ENCODE measurements around the gene CAMKV. TPM values are rescaled to one million over a fixed set of nuclear protein-coding genes. Genes with fewer than 3 reads are reported as not detected.

The CAMKV gene
- total and polyA plus RNA-seq, 2 of the 4 experiments (the other 2 are of a cell fraction): not detected

GRCh38 chr3:49912881-49913281, 43.2 kb upstream of the CAMKV start:
- H2AFZ ChIP-seq (replicated peaks; ENCODE audit: low read length, poor library complexity): no peak overlapping the region
- H3K27ac ChIP-seq (ENCODE audit: insufficient read depth, low read length): no peak overlapping the region
- peaks cover 21% of the 10 kb centered on the region for H3K36me3 ChIP-seq (ENCODE audit: control insufficient read depth, insufficient read depth, low read length)
- H3K9ac ChIP-seq (ENCODE audit: low read depth, low read length): no peak overlapping the region
- dilution Hi-C loops (cut with HindIII; ENCODE audit: low sequenced_read_pairs, unreplicated experiment) (no loop called here), intact Hi-C loops (cut with micrococcal nuclease) (no loop called here), in situ Hi-C loops (cut with MboI; ENCODE audit: low sequenced_read_pairs) (no loop called here)
- no peak overlapping the region for H4K5ac ChIP-seq (ENCODE audit: low read depth, low read length)
- H2AK9ac ChIP-seq (replicated peaks; ENCODE audit: low read depth, low read length, poor library complexity): no peak overlapping the region
- H4K91ac ChIP-seq (ENCODE audit: insufficient read depth, low read depth, low read length): no peak overlapping the region
- no peak overlapping the region for H2BK20ac ChIP-seq (ENCODE audit: low read depth, low read length)
- ATAC-seq (ENCODE audit: low read depth) (no peak), DNase-seq (no peak)
- H2BK15ac ChIP-seq (ENCODE audit: low read depth, low read length): no peak overlapping the region
- no peak overlapping the region for H3K23ac ChIP-seq (ENCODE audit: low read depth, low read length)
- H3K4me1 ChIP-seq (ENCODE audit: control insufficient read depth, insufficient read depth, low read length): no peaks in the 10 kb centered on the region
- ChIA-PET POLR2A (ENCODE audit: unreplicated experiment) (no interaction called here), CTCF (no interaction called here)
- H4K20me1 ChIP-seq (ENCODE audit: insufficient read depth, low read length): peaks cover 4% of the 10 kb centered on the region; the same call in 1 of the 2 replicates
- H3K18ac ChIP-seq (ENCODE audit: low read depth, low read length): no peak overlapping the region
- H3K14ac ChIP-seq (replicated peaks; ENCODE audit: low read depth, low read length): no peak overlapping the region
- no TSS peak for BruUV-seq (replicated peaks)
- H3K9me1 ChIP-seq (ENCODE audit: insufficient read depth, low read length): peaks cover 4% of the 10 kb centered on the region; the same call in 1 of the 2 replicates
- no peak overlapping the region for H3K4me2 ChIP-seq (ENCODE audit: low read depth, low read length)
- H3K4me3 ChIP-seq (ENCODE audit: insufficient read depth, low read depth, low read length): no peak overlapping the region
- H2BK120ac ChIP-seq (ENCODE audit: low read depth, low read length): no peak overlapping the region
- 91% methylated on average over 4 of the region's 4 CpGs; no CpG with 5 or more reads in 1 of the 2 experiments for WGBS, 2 experiments (ENCODE audit: extremely low coverage in 2 of 2, insufficient read length in 1 of 2)
- H4K8ac ChIP-seq (ENCODE audit: low read depth in 2 of 2, low read length in 2 of 2): no peak overlapping the region
- no peak overlapping the region for H2BK5ac ChIP-seq (ENCODE audit: low read depth, low read length, poor library complexity, severe bottlenecking)
- TF ChIP-seq POLR2A (IDR thresholded peaks at IDR 0.05; ENCODE audit: low read depth, low read length): no peak
- TF ChIP-seq, protein P1, sequence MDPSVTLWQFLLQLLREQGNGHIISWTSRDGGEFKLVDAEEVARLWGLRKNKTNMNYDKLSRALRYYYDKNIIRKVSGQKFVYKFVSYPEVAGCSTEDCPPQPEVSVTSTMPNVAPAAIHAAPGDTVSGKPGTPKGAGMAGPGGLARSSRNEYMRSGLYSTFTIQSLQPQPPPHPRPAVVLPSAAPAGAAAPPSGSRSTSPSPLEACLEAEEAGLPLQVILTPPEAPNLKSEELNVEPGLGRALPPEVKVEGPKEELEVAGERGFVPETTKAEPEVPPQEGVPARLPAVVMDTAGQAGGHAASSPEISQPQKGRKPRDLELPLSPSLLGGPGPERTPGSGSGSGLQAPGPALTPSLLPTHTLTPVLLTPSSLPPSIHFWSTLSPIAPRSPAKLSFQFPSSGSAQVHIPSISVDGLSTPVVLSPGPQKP (IDR thresholded peaks at IDR 0.05; ENCODE audit: borderline replicate concordance, low read depth, low read length): no peak
- TF ChIP-seq MXI1 (IDR thresholded peaks at IDR 0.05; ENCODE audit: borderline replicate concordance, low read depth, low read length): no peak
- TF ChIP-seq FOS (IDR thresholded peaks at IDR 0.05; ENCODE audit: low read depth, low read length): no peak
- TF ChIP-seq CTCF (conservative IDR thresholded peaks at IDR 0.05; ENCODE audit: low read depth, low read length): no peak
- no peaks in the 10 kb centered on the region for H3K27me3 ChIP-seq (ENCODE audit: control insufficient read depth, insufficient read depth, low read length)
- no peak overlapping the region for H2AK5ac ChIP-seq (ENCODE audit: low read depth, low read length)
- no peaks in the 10 kb centered on the region for H3K9me3 ChIP-seq (ENCODE audit: control insufficient read depth, insufficient read depth, low read length)
- H3K79me1 ChIP-seq (ENCODE audit: low read depth in 1 of 2, low read length in 2 of 2): peaks cover 0 to 6% of the 10 kb centered on the region in 2 experiments; a peak in 2 of 4 replicates
- H3K56ac ChIP-seq (ENCODE audit: extremely low read depth, insufficient read depth, low read length): no peak overlapping the region
- H3K4ac ChIP-seq (ENCODE audit: low read depth, low read length): no peak overlapping the region
